ENCODE data around the gene LTB4R2. TPM values are rescaled to one million over a fixed set of nuclear protein-coding genes. Genes with fewer than 3 reads are reported as not detected.

The LTB4R2 gene
- total and polyA plus RNA-seq, 2 donors: 5.5 to 6.5 TPM

DNA sequence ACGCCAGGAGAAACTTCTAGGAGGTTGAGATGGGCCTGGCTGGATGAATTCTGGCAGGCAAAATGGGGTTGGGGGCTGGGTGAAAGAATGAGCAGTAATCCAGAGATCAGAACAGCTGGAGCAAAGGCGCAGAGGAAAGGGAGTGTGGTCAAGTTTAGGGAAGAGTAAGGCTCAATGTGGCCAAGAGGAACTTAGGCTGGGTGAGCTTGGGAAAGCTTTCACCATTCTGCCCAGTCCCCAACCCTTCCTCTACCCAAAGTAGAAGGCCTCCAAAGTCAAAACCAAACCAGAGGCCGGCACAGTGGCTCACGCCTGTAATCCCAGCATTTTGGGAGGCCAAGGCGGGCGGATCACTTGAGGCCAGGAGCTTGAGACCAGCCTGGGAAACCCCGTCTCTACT lies 28.3 kb upstream of the LTB4R2 start:
- 97% methylated on average over 7 of the region's 7 CpGs for WGBS
- Histone ChIP-seq H3K36me3 (ENCODE audit: control insufficient read depth in 2 of 2, insufficient read depth in 2 of 2, low read length in 1 of 2) (no peaks in the 10 kb centered on the region), H3K27ac (ENCODE audit: low read depth in 1 of 2, low read length in 1 of 2) (no peak overlapping the region), H3K4me3 (ENCODE audit: low read length in 2 of 2) (no peak overlapping the region), H3K4me1 (ENCODE audit: control insufficient read depth in 2 of 2, insufficient read depth in 2 of 2, low read length in 2 of 2) (peaks cover 0 to 17% of the 10 kb centered on the region in 2 donors), H3K27me3 (ENCODE audit: control insufficient read depth in 2 of 2, insufficient read depth in 1 of 2, low read length in 1 of 2) (no peaks in the 10 kb centered on the region), H3K9me3 (ENCODE audit: control insufficient read depth in 2 of 2, insufficient read depth in 1 of 2, low read length in 1 of 2) (no peaks in the 10 kb centered on the region)
- no peak for DNase-seq (ENCODE audit: low read depth in 6 of 9, low spot score in 9 of 9)

DNA sequence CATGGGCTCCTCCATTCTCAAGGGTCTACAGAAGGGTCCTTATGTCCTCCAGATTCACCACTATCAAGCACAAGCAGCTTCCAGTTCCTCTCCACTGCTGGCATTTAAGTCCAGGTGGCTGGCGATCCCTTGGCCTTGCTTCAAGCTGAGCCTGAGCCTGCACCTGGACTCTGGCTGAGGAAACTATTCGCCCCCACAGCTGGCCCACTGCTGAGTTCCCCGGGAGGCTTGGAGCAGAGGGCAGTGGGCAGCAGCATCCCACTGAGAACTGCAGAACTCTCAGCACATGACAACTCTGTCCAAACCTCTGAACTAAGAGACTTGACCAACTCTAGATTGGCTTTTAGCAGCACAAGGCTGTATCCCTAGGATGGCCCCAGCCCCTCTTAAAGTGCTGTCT lies 27.2 kb upstream of the LTB4R2 start:
- WGBS: 93% methylated on average over 3 of the region's 3 CpGs
- H3K27ac ChIP-seq (ENCODE audit: low read depth in 1 of 2, low read length in 1 of 2): no peak overlapping the region
- no peak for DNase-seq (ENCODE audit: low read depth in 6 of 9, low spot score in 9 of 9)
- H3K36me3 ChIP-seq (ENCODE audit: control insufficient read depth in 2 of 2, insufficient read depth in 2 of 2, low read length in 1 of 2): no peaks in the 10 kb centered on the region
- H3K4me1 ChIP-seq (ENCODE audit: control insufficient read depth in 2 of 2, insufficient read depth in 2 of 2, low read length in 2 of 2): peaks cover 0 to 14% of the 10 kb centered on the region in 2 donors
- H3K4me3 ChIP-seq (ENCODE audit: low read length in 2 of 2): no peak overlapping the region
- H3K9me3 ChIP-seq (ENCODE audit: control insufficient read depth in 2 of 2, insufficient read depth in 1 of 2, low read length in 1 of 2): no peaks in the 10 kb centered on the region
- H3K27me3 ChIP-seq (ENCODE audit: control insufficient read depth in 2 of 2, insufficient read depth in 1 of 2, low read length in 1 of 2): no peaks in the 10 kb centered on the region

DNA sequence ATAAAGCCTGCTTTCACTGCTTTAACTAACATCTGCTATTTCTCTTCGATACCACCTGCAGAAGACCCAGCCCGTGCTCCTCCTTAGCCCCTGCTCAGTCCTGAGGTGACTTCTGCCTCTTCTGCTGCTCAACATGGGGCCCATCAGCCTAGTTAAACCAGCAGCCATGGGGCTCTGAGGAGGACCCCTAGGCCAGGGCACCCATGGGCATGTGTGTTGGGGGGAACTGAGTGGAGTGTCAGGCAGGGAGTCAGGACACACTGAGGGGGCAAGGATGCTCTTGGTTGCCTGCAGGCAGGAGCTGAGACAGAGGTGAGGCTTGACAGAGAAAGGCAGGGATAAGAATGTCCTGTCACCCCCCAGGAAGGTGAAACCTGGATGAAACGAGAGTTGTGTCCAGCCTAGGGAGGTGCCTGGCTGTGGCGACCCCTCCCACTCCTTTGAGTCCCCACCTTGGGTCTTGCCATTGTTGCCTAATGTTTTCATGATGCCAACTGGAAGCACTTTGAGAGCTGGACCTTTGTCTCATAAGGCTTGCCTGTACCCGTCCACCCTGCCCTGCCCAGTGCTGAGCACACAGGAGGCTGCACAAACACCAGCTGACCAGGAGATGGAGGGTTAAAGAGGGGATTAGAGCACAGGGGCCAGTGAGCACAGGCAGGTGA lies 26.0 kb upstream of the LTB4R2 start:
- peaks cover 0 to 10% of the 10 kb centered on the region in 2 donors for H3K4me1 ChIP-seq (ENCODE audit: control insufficient read depth in 2 of 2, insufficient read depth in 2 of 2, low read length in 2 of 2)
- H3K9me3 ChIP-seq (ENCODE audit: control insufficient read depth in 2 of 2, insufficient read depth in 1 of 2, low read length in 1 of 2): no peaks in the 10 kb centered on the region
- H3K4me3 ChIP-seq (ENCODE audit: low read length in 2 of 2): no peak overlapping the region
- H3K36me3 ChIP-seq (ENCODE audit: control insufficient read depth in 2 of 2, insufficient read depth in 2 of 2, low read length in 1 of 2): no peaks in the 10 kb centered on the region
- WGBS: 97% methylated on average over 5 of the region's 5 CpGs
- DNase-seq (ENCODE audit: low read depth in 6 of 9, low spot score in 9 of 9): no peak
- no peaks in the 10 kb centered on the region for H3K27me3 ChIP-seq (ENCODE audit: control insufficient read depth in 2 of 2, insufficient read depth in 1 of 2, low read length in 1 of 2)
- no peak overlapping the region for H3K27ac ChIP-seq (ENCODE audit: low read depth in 1 of 2, low read length in 1 of 2)

DNA sequence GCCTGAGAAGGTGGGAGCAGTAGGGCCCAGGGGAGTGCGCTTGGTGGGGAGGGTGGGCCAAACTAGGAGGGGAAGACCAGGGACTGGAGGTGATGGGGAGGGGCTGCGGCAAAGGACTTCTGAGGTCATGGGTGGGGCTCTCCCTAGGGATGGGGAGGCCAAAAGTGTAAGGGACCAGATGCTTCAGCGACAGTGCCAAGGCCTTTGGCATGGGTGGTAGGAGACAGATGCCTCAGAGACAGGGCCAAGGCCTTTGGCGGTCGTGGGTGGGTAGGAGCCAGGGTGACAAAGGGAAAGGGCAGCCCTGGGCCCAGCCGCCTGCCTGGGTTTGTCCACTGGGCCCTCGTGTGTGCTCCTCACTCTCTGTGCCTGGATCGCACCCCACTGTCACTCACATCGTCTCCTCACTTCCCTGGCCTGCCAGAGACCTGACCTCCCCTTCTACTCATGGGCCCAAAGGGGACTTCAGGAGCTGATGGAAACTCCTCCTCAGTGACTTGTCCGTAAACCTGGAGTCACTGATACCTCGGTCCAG lies 25.4 kb upstream of the LTB4R2 start:
- no peak for DNase-seq (ENCODE audit: low read depth in 6 of 9, low spot score in 9 of 9)
- no peak overlapping the region for H3K27ac ChIP-seq (ENCODE audit: low read depth in 1 of 2, low read length in 1 of 2)
- H3K27me3 ChIP-seq (ENCODE audit: control insufficient read depth in 2 of 2, insufficient read depth in 1 of 2, low read length in 1 of 2): no peaks in the 10 kb centered on the region
- WGBS: 91% methylated on average over 11 of the region's 11 CpGs
- no peaks in the 10 kb centered on the region for H3K9me3 ChIP-seq (ENCODE audit: control insufficient read depth in 2 of 2, insufficient read depth in 1 of 2, low read length in 1 of 2)
- H3K4me3 ChIP-seq (ENCODE audit: low read length in 2 of 2): no peak overlapping the region
- H3K4me1 ChIP-seq (ENCODE audit: control insufficient read depth in 2 of 2, insufficient read depth in 2 of 2, low read length in 2 of 2): peaks cover 0 to 3% of the 10 kb centered on the region in 2 donors
- peaks cover 0 to 4% of the 10 kb centered on the region in 2 donors for H3K36me3 ChIP-seq (ENCODE audit: control insufficient read depth in 2 of 2, insufficient read depth in 2 of 2, low read length in 1 of 2)

DNA sequence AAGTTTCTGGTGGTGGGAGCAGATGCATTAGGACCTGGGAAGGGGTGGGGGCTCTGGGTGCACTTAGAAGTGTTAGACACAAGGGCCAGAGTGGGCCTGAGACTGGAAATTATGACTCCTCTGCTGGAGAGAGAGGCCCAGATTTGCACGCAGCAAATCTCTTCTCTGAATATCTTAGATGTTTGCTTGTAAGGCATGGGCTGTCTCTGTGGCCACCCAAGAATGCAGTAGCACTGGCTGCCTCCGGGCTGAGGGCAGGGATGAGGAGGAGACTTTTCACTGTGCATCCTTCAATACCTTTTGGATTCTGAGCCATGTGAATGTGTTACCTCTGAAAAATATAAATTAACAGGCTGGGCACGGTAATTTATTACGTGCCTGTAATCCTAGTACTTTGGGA lies 24.6 kb upstream of the LTB4R2 start:
- peaks cover 6 to 11% of the 10 kb centered on the region in 2 donors for H3K36me3 ChIP-seq (ENCODE audit: control insufficient read depth in 2 of 2, insufficient read depth in 2 of 2, low read length in 1 of 2)
- no peaks in the 10 kb centered on the region for H3K27me3 ChIP-seq (ENCODE audit: control insufficient read depth in 2 of 2, insufficient read depth in 1 of 2, low read length in 1 of 2)
- no peaks in the 10 kb centered on the region for H3K9me3 ChIP-seq (ENCODE audit: control insufficient read depth in 2 of 2, insufficient read depth in 1 of 2, low read length in 1 of 2)
- no peak overlapping the region for H3K4me3 ChIP-seq (ENCODE audit: low read length in 2 of 2)
- no peak for DNase-seq (ENCODE audit: low read depth in 6 of 9, low spot score in 9 of 9)
- no peak overlapping the region for H3K27ac ChIP-seq (ENCODE audit: low read depth in 1 of 2, low read length in 1 of 2)
- H3K4me1 ChIP-seq (ENCODE audit: control insufficient read depth in 2 of 2, insufficient read depth in 2 of 2, low read length in 2 of 2): no peaks in the 10 kb centered on the region
- 97% methylated on average over 4 of the region's 4 CpGs for WGBS

DNA sequence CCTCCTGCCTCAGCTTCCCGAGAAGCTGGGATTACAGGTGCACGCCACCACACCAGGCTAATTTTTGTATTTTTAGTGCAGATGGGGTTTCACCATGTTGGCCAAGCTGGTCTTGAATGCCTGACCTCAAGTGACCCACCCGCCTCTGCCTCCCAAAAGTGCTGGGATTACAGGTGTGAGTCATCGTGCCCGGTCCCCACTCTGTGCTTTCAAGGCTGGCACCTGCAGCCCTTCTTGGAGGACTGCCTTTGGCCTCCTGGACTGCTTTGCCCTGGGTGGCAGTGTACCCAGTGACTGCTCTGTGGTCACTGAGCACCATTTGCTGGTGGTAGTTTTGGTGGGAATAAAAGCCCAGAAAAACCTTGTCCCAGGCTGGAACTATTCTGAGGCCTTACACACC lies 22.9 kb upstream of the LTB4R2 start:
- H3K27me3 ChIP-seq (ENCODE audit: control insufficient read depth in 2 of 2, insufficient read depth in 1 of 2, low read length in 1 of 2): no peaks in the 10 kb centered on the region
- H3K36me3 ChIP-seq (ENCODE audit: control insufficient read depth in 2 of 2, insufficient read depth in 2 of 2, low read length in 1 of 2): peaks cover 19 to 27% of the 10 kb centered on the region in 2 donors
- H3K27ac ChIP-seq (ENCODE audit: low read depth in 1 of 2, low read length in 1 of 2): no peak overlapping the region
- no peak for DNase-seq (ENCODE audit: low read depth in 6 of 9, low spot score in 9 of 9)
- 97% methylated on average over 5 of the region's 5 CpGs for WGBS
- H3K4me1 ChIP-seq (ENCODE audit: control insufficient read depth in 2 of 2, insufficient read depth in 2 of 2, low read length in 2 of 2): no peaks in the 10 kb centered on the region
- H3K9me3 ChIP-seq (ENCODE audit: control insufficient read depth in 2 of 2, insufficient read depth in 1 of 2, low read length in 1 of 2): no peaks in the 10 kb centered on the region
- no peak overlapping the region for H3K4me3 ChIP-seq (ENCODE audit: low read length in 2 of 2)

DNA sequence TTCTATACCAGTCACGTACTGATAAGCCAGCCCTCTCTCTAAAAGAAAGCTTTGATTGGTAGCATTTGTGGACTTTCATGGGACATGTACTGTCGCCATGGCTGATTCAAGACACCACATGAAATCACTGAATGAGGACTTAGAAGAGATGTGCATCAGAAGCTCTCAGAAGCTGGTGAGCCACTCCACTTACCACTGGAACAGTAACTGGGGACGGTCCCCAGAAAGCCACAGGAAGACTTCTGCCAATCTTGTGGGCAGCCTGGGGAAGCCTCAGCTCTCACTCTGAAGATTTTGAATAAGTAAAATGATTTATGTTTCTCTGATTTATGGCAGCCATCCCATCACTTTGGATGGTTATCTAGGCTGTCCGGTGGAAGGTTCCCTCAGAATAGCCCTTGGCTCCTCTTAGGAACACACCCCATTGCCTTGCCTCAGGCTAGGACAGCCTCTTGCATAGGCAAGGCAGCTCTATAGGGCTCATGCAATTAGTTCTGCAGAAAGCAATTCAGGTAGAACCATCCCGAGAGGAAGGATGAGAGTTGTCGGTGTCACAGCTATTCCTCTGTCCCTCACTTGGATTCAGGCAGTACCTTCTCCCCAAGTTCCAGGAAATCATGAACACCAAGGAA lies 20.2 kb upstream of the LTB4R2 start:
- Histone ChIP-seq H3K27ac (ENCODE audit: low read depth in 1 of 2, low read length in 1 of 2) (no peak overlapping the region), H3K27me3 (ENCODE audit: control insufficient read depth in 2 of 2, insufficient read depth in 1 of 2, low read length in 1 of 2) (no peaks in the 10 kb centered on the region), H3K4me1 (ENCODE audit: control insufficient read depth in 2 of 2, insufficient read depth in 2 of 2, low read length in 2 of 2) (no peaks in the 10 kb centered on the region), H3K9me3 (ENCODE audit: control insufficient read depth in 2 of 2, insufficient read depth in 1 of 2, low read length in 1 of 2) (no peaks in the 10 kb centered on the region), H3K36me3 (ENCODE audit: control insufficient read depth in 2 of 2, insufficient read depth in 2 of 2, low read length in 1 of 2) (peaks cover 26 to 36% of the 10 kb centered on the region in 2 donors), H3K4me3 (ENCODE audit: low read length in 2 of 2) (no peak overlapping the region)
- DNase-seq (ENCODE audit: low read depth in 6 of 9, low spot score in 9 of 9): no peak
- 81% methylated on average over 6 of the region's 6 CpGs for WGBS

DNA sequence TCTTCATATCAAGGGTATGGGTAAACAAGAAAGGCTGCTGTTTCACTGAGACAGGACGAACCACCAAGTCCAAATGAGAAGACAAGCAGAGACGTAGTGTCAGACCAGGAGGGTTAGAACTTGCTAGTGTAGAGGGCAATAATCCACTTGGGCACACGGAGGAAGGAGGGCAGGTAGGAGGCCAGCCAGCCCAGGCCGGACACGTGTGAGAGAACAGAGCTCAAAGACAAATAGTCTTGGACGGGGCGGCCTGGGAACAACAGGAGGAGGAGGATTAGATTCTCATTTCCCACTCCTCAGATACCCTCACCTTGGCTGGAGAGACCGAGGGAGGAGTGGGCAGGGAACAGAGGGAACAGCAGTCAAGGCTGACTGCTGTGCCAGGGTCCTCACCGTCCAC lies 19.2 kb upstream of the LTB4R2 start:
- no peak overlapping the region for H3K4me3 ChIP-seq (ENCODE audit: low read length in 2 of 2)
- no peaks in the 10 kb centered on the region for H3K9me3 ChIP-seq (ENCODE audit: control insufficient read depth in 2 of 2, insufficient read depth in 1 of 2, low read length in 1 of 2)
- no peaks in the 10 kb centered on the region for H3K27me3 ChIP-seq (ENCODE audit: control insufficient read depth in 2 of 2, insufficient read depth in 1 of 2, low read length in 1 of 2)
- WGBS: 97% methylated on average over 9 of the region's 9 CpGs
- no peak overlapping the region for H3K27ac ChIP-seq (ENCODE audit: low read depth in 1 of 2, low read length in 1 of 2)
- no peaks in the 10 kb centered on the region for H3K4me1 ChIP-seq (ENCODE audit: control insufficient read depth in 2 of 2, insufficient read depth in 2 of 2, low read length in 2 of 2)
- DNase-seq (ENCODE audit: low read depth in 6 of 9, low spot score in 9 of 9): no peak
- H3K36me3 ChIP-seq (ENCODE audit: control insufficient read depth in 2 of 2, insufficient read depth in 2 of 2, low read length in 1 of 2): peaks cover 27 to 42% of the 10 kb centered on the region in 2 donors

DNA sequence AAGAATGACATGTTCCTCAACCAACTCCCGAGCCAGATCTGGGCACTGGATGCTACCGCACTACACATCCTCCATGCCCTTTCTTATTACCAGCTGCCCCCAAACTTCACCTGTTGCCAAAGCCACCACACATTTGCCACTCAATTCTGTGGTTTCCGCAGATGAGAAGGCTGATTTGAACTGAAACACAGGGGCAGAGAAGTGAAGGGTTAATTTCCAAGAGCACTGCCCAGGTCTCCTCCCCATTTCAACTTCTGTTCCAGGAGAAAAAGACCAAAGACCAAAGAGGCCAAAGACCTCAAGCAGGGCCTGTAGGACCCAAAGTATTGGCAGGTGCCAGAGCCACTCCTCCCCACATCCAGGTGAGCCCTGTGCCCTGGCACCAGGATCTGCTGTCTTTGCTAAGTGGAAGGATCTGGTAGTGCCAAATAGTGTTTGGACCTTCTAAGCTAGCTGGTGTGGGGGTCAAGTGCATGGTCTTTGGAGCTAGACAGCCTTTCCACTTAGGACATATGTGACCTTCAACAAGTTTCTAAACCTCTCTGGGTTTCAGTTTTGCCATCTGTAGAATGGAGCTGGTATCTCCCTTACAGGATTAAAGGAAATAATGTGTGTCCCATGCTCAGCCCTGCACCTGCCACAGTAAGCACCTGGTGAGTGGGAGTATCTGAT lies 18.4 kb upstream of the LTB4R2 start:
- Histone ChIP-seq H3K27me3 (ENCODE audit: control insufficient read depth in 2 of 2, insufficient read depth in 1 of 2, low read length in 1 of 2) (no peaks in the 10 kb centered on the region), H3K4me3 (ENCODE audit: low read length in 2 of 2) (no peak overlapping the region), H3K36me3 (ENCODE audit: control insufficient read depth in 2 of 2, insufficient read depth in 2 of 2, low read length in 1 of 2) (peaks cover 34 to 49% of the 10 kb centered on the region in 2 donors), H3K9me3 (ENCODE audit: control insufficient read depth in 2 of 2, insufficient read depth in 1 of 2, low read length in 1 of 2) (no peaks in the 10 kb centered on the region), H3K4me1 (ENCODE audit: control insufficient read depth in 2 of 2, insufficient read depth in 2 of 2, low read length in 2 of 2) (peaks cover 0 to under 1% of the 10 kb centered on the region in 2 donors), H3K27ac (ENCODE audit: low read depth in 1 of 2, low read length in 1 of 2) (no peak overlapping the region)
- no peak for DNase-seq (ENCODE audit: low read depth in 6 of 9, low spot score in 9 of 9)
- WGBS: 96% methylated on average over 3 of the region's 3 CpGs
